GM19023 (cell line): Measurements from ENCODE around the gene ZAR1.
"Not testable (repeated sequence)": the region's sequence is repeated elsewhere in the genome, so short reads cannot be mapped to it uniquely, and the experiment has no call there.

Source experiments
- ATAC-seq: cut with Tn5 transposase; IDR thresholded peaks from one replicate; pipeline ENCODE4 v1.9.1; 2021; ENCODE audit warnings: mild to moderate bottlenecking, moderate library complexity; ENCODE audit not compliant: unreplicated experiment

The ZAR1 gene

GRCh38 chr4:48490012-48490679, at the start of gene ZAR1:
TSS of gene ZAR1 (plus strand) at chr4:48490252. CDS start at chr4:48490292, 40 bp downstream.
- no peak for ATAC-seq

- not testable (repeated sequence) for ATAC-seq
These were observed 49.1 kb upstream of the ZAR1 start for GRCh38 chr4:48440914-48441313.

- ATAC-seq = no peak
These were observed 44.3 kb upstream of the ZAR1 start for GRCh38 chr4:48445704-48446103.

- no peak for ATAC-seq
These were observed 43.4 kb upstream of the ZAR1 start for GRCh38 chr4:48446642-48447041.

- no peak for ATAC-seq
These were observed 40.9 kb upstream of the ZAR1 start for GRCh38 chr4:48449151-48449550.

- no peak for ATAC-seq
These were observed 39.3 kb upstream of the ZAR1 start for GRCh38 chr4:48450740-48451139.

GRCh38 chr4:48451656-48452055, 38.4 kb upstream of the ZAR1 start:
- not testable (repeated sequence) for ATAC-seq

- ATAC-seq = no peak
These were observed 35.5 kb upstream of the ZAR1 start for GRCh38 chr4:48454591-48454990.

GRCh38 chr4:48461000-48461399, 29.1 kb upstream of the ZAR1 start:
- no peak for ATAC-seq

GRCh38 chr4:48462363-48462762, 27.7 kb upstream of the ZAR1 start:
- no peak for ATAC-seq

- no peak for ATAC-seq
These were observed 22.6 kb upstream of the ZAR1 start for GRCh38 chr4:48467442-48467841.

- ATAC-seq = no peak
These were observed 22.2 kb upstream of the ZAR1 start for GRCh38 chr4:48467891-48468290.

- ATAC-seq = no peak
These were observed 19.9 kb upstream of the ZAR1 start for GRCh38 chr4:48470137-48470536.

- no peak for ATAC-seq
These were observed 19.5 kb upstream of the ZAR1 start for GRCh38 chr4:48470570-48470969.

GRCh38 chr4:48472794-48473193, 17.3 kb upstream of the ZAR1 start:
- ATAC-seq = no peak

- ATAC-seq = no peak
These were observed 14.3 kb upstream of the ZAR1 start for GRCh38 chr4:48475770-48476169.

GRCh38 chr4:48478273-48478672, 11.8 kb upstream of the ZAR1 start:
- ATAC-seq = no peak

- ATAC-seq = no peak
These were observed 8.5 kb upstream of the ZAR1 start for GRCh38 chr4:48481581-48481980.

- ATAC-seq = no peak
These were observed 6.9 kb upstream of the ZAR1 start, which contains the start of gene SLC10A4 for GRCh38 chr4:48483006-48483776. TSS of gene SLC10A4 (plus strand) at chr4:48483343. CDS start at chr4:48483562, 219 bp downstream.

GRCh38 chr4:48483777-48484493, 6.1 kb upstream of the ZAR1 start:
- no peak for ATAC-seq

- no peak for ATAC-seq
These were observed 5.4 kb upstream of the ZAR1 start for GRCh38 chr4:48484494-48485168.
